Measurements from ENCODE around the gene NELFB. TPM values are rescaled to one million over a fixed set of nuclear protein-coding genes. Genes with fewer than 3 reads are reported as not detected.

NELFB gene
- total RNA-seq, 1 experiment from 2014 or later = 40.5 TPM

- ChIA-PET POLR2A (interaction anchor here (0.7 to 2.0 kb wide), 9 partner anchors 9 to 274 kb away, joined by 3 to 13 read pairs (median 5); partner anchors contain the start of genes MRPL41, NELFB, NSMF and SSNA1), CTCF (interaction anchor here (0.6 to 2.2 kb wide), 5 partner anchors 9 to 41 kb away, joined by 3 to 8 read pairs (median 4); partner anchors contain the start of gene NELFB)
- peaks cover 25% of the 10 kb centered on the region for H3K4me1 Mint-ChIP-seq (ENCODE audit: insufficient read depth, unreplicated experiment)
- H3K4me3 Mint-ChIP-seq (ENCODE audit: unreplicated experiment) = peak overlapping the region; percentile 72
- DNase-seq (ENCODE audit: unreplicated experiment) = no peak
- H3K36me3 Mint-ChIP-seq (ENCODE audit: insufficient read depth, unreplicated experiment) = peaks cover 12% of the 10 kb centered on the region
- H3K9me3 Mint-ChIP-seq (ENCODE audit: unreplicated experiment) = no peaks in the 10 kb centered on the region
- no peak for TF ChIP-seq CTCF (IDR thresholded peaks at IDR 0.05; ENCODE audit: unreplicated experiment)
- no peak overlapping the region for H3K27ac Mint-ChIP-seq (ENCODE audit: low read depth, unreplicated experiment)
- H3K27me3 Mint-ChIP-seq (ENCODE audit: insufficient read depth, unreplicated experiment) = no peaks in the 10 kb centered on the region
- TSS peak; percentile 55 for BruUV-seq (replicated peaks)
- intact Hi-C loops (cut with micrococcal nuclease) = no loop called here
Observed at GRCh38 chr9:137278061-137278701, 23.1 kb downstream of the NELFB start.

- ChIA-PET CTCF (no interaction called here), POLR2A (no interaction called here)
- H3K4me3 Mint-ChIP-seq (ENCODE audit: unreplicated experiment) = no peak overlapping the region
- H3K27ac Mint-ChIP-seq (ENCODE audit: low read depth, unreplicated experiment) = no peak overlapping the region
- peaks cover 17% of the 10 kb centered on the region for H3K36me3 Mint-ChIP-seq (ENCODE audit: insufficient read depth, unreplicated experiment)
- BruUV-seq (replicated peaks) = no TSS peak
- no peak for DNase-seq (ENCODE audit: unreplicated experiment)
- H3K27me3 Mint-ChIP-seq (ENCODE audit: insufficient read depth, unreplicated experiment) = no peaks in the 10 kb centered on the region
- TF ChIP-seq CTCF (IDR thresholded peaks at IDR 0.05; ENCODE audit: unreplicated experiment) = no peak
- H3K4me1 Mint-ChIP-seq (ENCODE audit: insufficient read depth, unreplicated experiment) = peaks cover 21% of the 10 kb centered on the region
- H3K9me3 Mint-ChIP-seq (ENCODE audit: unreplicated experiment) = no peaks in the 10 kb centered on the region
- intact Hi-C loops (cut with micrococcal nuclease) = no loop called here
Observed at GRCh38 chr9:137278721-137279711, 23.9 kb downstream of the NELFB start.

GRCh38 chr9:137279741-137280473 is 24.8 kb downstream of the NELFB start:
- no peaks in the 10 kb centered on the region for H3K27me3 Mint-ChIP-seq (ENCODE audit: insufficient read depth, unreplicated experiment)
- no peak overlapping the region for H3K27ac Mint-ChIP-seq (ENCODE audit: low read depth, unreplicated experiment)
- peaks cover 13% of the 10 kb centered on the region for H3K36me3 Mint-ChIP-seq (ENCODE audit: insufficient read depth, unreplicated experiment)
- ChIA-PET CTCF (no interaction called here), POLR2A (no interaction called here)
- no TSS peak for BruUV-seq (replicated peaks)
- TF ChIP-seq CTCF (IDR thresholded peaks at IDR 0.05; ENCODE audit: unreplicated experiment) = no peak
- H3K9me3 Mint-ChIP-seq (ENCODE audit: unreplicated experiment) = no peaks in the 10 kb centered on the region
- intact Hi-C loops (cut with micrococcal nuclease) = no loop called here
- no peak for DNase-seq (ENCODE audit: unreplicated experiment)
- no peak overlapping the region for H3K4me3 Mint-ChIP-seq (ENCODE audit: unreplicated experiment)
- H3K4me1 Mint-ChIP-seq (ENCODE audit: insufficient read depth, unreplicated experiment) = peaks cover 12% of the 10 kb centered on the region
